ENCODE measurements around the gene ATOH7.
"Not testable (repeated sequence)": the region's sequence is repeated elsewhere in the genome, so short reads cannot be mapped to it uniquely, and the experiment has no call there.

The ATOH7 gene

GRCh38 chr10:68231817-68232251 lies at the start of gene ATOH7:
Gene ATOH7 (minus strand): TSS chr10:68232113. CDS start chr10:68231677, 436 bp downstream.
- DNase-seq (ENCODE audit: low read depth in 2 of 2): no peak

GRCh38 chr10:68280758-68281157 lies 48.8 kb upstream of the ATOH7 start:
- no peak for DNase-seq (ENCODE audit: low read depth in 2 of 2)

- DNase-seq (ENCODE audit: low read depth in 2 of 2): not testable (repeated sequence)
Observed at GRCh38 chr10:68278906-68279753, 47.2 kb upstream of the ATOH7 start.

GRCh38 chr10:68277814-68278213 lies 45.9 kb upstream of the ATOH7 start:
- not testable (repeated sequence) for DNase-seq (ENCODE audit: low read depth in 2 of 2)

GRCh38 chr10:68276224-68276623 lies 44.3 kb upstream of the ATOH7 start:
- no peak for DNase-seq (ENCODE audit: low read depth in 2 of 2)

GRCh38 chr10:68275600-68276126 lies 43.8 kb upstream of the ATOH7 start:
- no peak for DNase-seq (ENCODE audit: low read depth in 2 of 2)

- no peak for DNase-seq (ENCODE audit: low read depth in 2 of 2)
Observed at GRCh38 chr10:68272833-68273232, 40.9 kb upstream of the ATOH7 start.

- DNase-seq (ENCODE audit: low read depth in 2 of 2): no peak
Observed at GRCh38 chr10:68271196-68271882, 39.4 kb upstream of the ATOH7 start.

GRCh38 chr10:68269562-68270290 lies 37.8 kb upstream of the ATOH7 start:
- no peak for DNase-seq (ENCODE audit: low read depth in 2 of 2)

- no peak for DNase-seq (ENCODE audit: low read depth in 2 of 2)
Observed at GRCh38 chr10:68261132-68261856, 29.4 kb upstream of the ATOH7 start.

GRCh38 chr10:68253346-68253745 lies 21.4 kb upstream of the ATOH7 start:
- DNase-seq (ENCODE audit: low read depth in 2 of 2): no peak

- no peak for DNase-seq (ENCODE audit: low read depth in 2 of 2)
Observed at GRCh38 chr10:68251625-68252495, 19.9 kb upstream of the ATOH7 start.

GRCh38 chr10:68251151-68251550 lies 19.2 kb upstream of the ATOH7 start:
- DNase-seq (ENCODE audit: low read depth in 2 of 2): no peak

- DNase-seq (ENCODE audit: low read depth in 2 of 2): no peak
Observed at GRCh38 chr10:68249297-68249696, 17.4 kb upstream of the ATOH7 start.

- no peak for DNase-seq (ENCODE audit: low read depth in 2 of 2)
Observed at GRCh38 chr10:68247931-68248330, 16.0 kb upstream of the ATOH7 start.

GRCh38 chr10:68246397-68246796 lies 14.5 kb upstream of the ATOH7 start:
- DNase-seq (ENCODE audit: low read depth in 2 of 2): not testable (repeated sequence)

- no peak for DNase-seq (ENCODE audit: low read depth in 2 of 2)
Observed at GRCh38 chr10:68242051-68242450, 10.1 kb upstream of the ATOH7 start.

- no peak for DNase-seq (ENCODE audit: low read depth in 2 of 2)
Observed at GRCh38 chr10:68239596-68240150, 7.8 kb upstream of the ATOH7 start.

- no peak for DNase-seq (ENCODE audit: low read depth in 2 of 2)
Observed at GRCh38 chr10:68239069-68239468, 7.2 kb upstream of the ATOH7 start.

- no peak for DNase-seq (ENCODE audit: low read depth in 2 of 2)
Observed at GRCh38 chr10:68238371-68238770, 6.5 kb upstream of the ATOH7 start.
